K562 (cell line): ENCODE data around the gene SPHK2. TPM values are rescaled to one million over a fixed set of nuclear protein-coding genes. Genes with fewer than 3 reads are reported as not detected.
A peak's percentile ranks its signal among the peaks of the same experiment; 100 is the strongest.

ENCODE experiments used
- ELF1 ChIP-seq: fragments of 200-800 bp; sonication (Bioruptor generic); IDR thresholded peaks from 2 replicates; pipeline ENCODE4 v1.6.1; 2016; ENCODE audit warnings: missing genetic modification characterization, missing compliant biosample characterization
- FIP1L1 ChIP-seq: fragments of 200-400 bp; formaldehyde crosslinking; IDR thresholded peaks from 2 replicates; pipeline ENCODE4 v1.6.1; 2018; ENCODE audit warnings: mild to moderate bottlenecking, low read depth, low read length; ENCODE audit not compliant: poor library complexity, severe bottlenecking
- FOS ChIP-seq: IDR thresholded peaks from 3 replicates; pipeline ENCODE4 v1.6.1; 2011; ENCODE audit not compliant: insufficient read length; ENCODE audit errors: extremely low read depth
- HBP1 ChIP-seq: fragments of 450-650 bp; formaldehyde crosslinking; IDR thresholded peaks from 2 replicates; pipeline ENCODE4 v1.4.0; 2022; ENCODE audit warnings: missing genetic modification characterization
- ILF3 ChIP-seq: fragments of 450-650 bp; IDR thresholded peaks from 2 replicates; pipeline ENCODE4 v1.6.1; 2018; ENCODE audit warnings: antibody characterized with exemption, mild to moderate bottlenecking, moderate library complexity, borderline replicate concordance
- NFIC ChIP-seq: fragments of 450-650 bp; IDR thresholded peaks from 2 replicates; pipeline ENCODE4 v1.6.1; 2017; ENCODE audit warnings: mild to moderate bottlenecking, inconsistent platforms
- NKRF ChIP-seq: fragments of 450-650 bp; IDR thresholded peaks from 2 replicates; pipeline ENCODE4 v1.6.1; 2016; ENCODE audit warnings: borderline replicate concordance
- PKNOX1 ChIP-seq: fragments of 450-650 bp; IDR thresholded peaks from 2 replicates; pipeline ENCODE4 v1.6.1; 2016
- PTRF ChIP-seq: fragments of 450-650 bp; IDR thresholded peaks from 2 replicates; pipeline ENCODE4 v1.6.1; 2016; ENCODE audit warnings: mild to moderate bottlenecking, missing genetic modification characterization, missing compliant biosample characterization
- SAP30 ChIP-seq: fragments of 200-600 bp; sonication (generic); IDR thresholded peaks from 2 replicates; pipeline ENCODE4 v1.6.1; 2012; ENCODE audit warnings: borderline replicate concordance, low read depth, mild to moderate bottlenecking, moderate library complexity, low read length, control low read depth, inconsistent platforms; ENCODE audit not compliant: insufficient read depth, poor library complexity, severe bottlenecking
- TAL1 ChIP-seq: fragments of 450-650 bp; IDR thresholded peaks from 2 replicates; pipeline ENCODE4 v1.6.1; 2016; ENCODE audit warnings: mild to moderate bottlenecking
- TCFL5 ChIP-seq: fragments of 250-450 bp; sonication (Bioruptor Pico); conservative IDR thresholded peaks from 2 replicates; pipeline ENCODE4 v1.6.1; 2021; ENCODE audit warnings: mild to moderate bottlenecking, moderate library complexity, matching md5 sums
- YY1 ChIP-seq, 3 experiments: IDR thresholded peaks; 2 replicates each; pipeline ENCODE4 v1.6.1; 2011; ENCODE audit warnings: low read length in 2 of 3, mild to moderate bottlenecking in 2 of 3, moderate library complexity in 2 of 3, borderline replicate concordance in 1 of 3, control low read depth in 1 of 3, low read depth in 1 of 3; ENCODE audit not compliant: insufficient read depth in 3 of 3, insufficient replicate concordance in 2 of 3, control insufficient read depth in 1 of 3, insufficient read length in 1 of 3; ENCODE audit errors: extremely low read depth in 1 of 3
- polyA plus RNA-seq, 8 experiments: library from polyadenylated mRNA; depleted of rRNA in 4 of 8; stranded (reverse) in 5 of 8; unstranded in 3 of 8; fragments of >200 nt; fragmentation: Nextera tagmentation in 2 of 8; fragmentation: Illumina TruSeq in 1 of 8; extraction: Ambion mirVana in 2 of 8; extraction: Trizol in 1 of 8; gene quantifications; 2 replicates each; pipeline versions ENCODE4 v1.2.1 to v1.2.3, GENCODE V29; 2011 to 2014; ENCODE audit warnings: inconsistent platforms in 1 of 8, missing spikeins in 1 of 8
- total RNA-seq, 7 experiments: library from RNA; depleted of rRNA in 6 of 7; stranded (reverse); fragments of >200 nt in 6 of 7; fragmentation: Illumina TruSeq in 2 of 7; extraction: Trizol in 2 of 7; gene quantifications; 2 replicates each; pipeline versions ENCODE4 v1.2.1 to v1.2.3, GENCODE V29; 2011 to 2021; ENCODE audit warnings: low replicate concordance in 1 of 7
- TF ChIP-seq, protein P1 (sequence below): fragments of 450-650 bp; IDR thresholded peaks from 2 replicates; pipeline ENCODE4 v1.6.1; 2018; ENCODE audit not compliant: partially characterized antibody
- TF ChIP-seq, protein P2 (sequence below): sonication (generic); formaldehyde crosslinking; IDR thresholded peaks from 2 replicates; pipeline ENCODE4 v1.8.0; 2022; ENCODE audit warnings: missing genetic modification reagents, mild to moderate bottlenecking, moderate library complexity, borderline replicate concordance

Gene SPHK2
- total and polyA plus RNA-seq, 9 of the 15 experiments (the other 6 are each of a cell fraction or from before 2014, with no cell fraction given), result 0.10 to 15.2 (median 2.9) TPM

GRCh38 chr19:48614436-48615230 lies 4.7 kb upstream of the SPHK2 start, which contains the start of gene FAM83E (continued):
- TF ChIP-seq ELF1 (tag) (no peak), NKRF (no peak), ILF3 (0 out of 2 replicates have a peak, but pooled peaks have one; percentile 94), YY1 (IDR thresholded peaks at IDR 0.05; ENCODE audit: borderline replicate concordance in 1 of 3, control insufficient read depth in 1 of 3, extremely low read depth in 1 of 3, insufficient read depth in 3 of 3, insufficient read length in 1 of 3, insufficient replicate concordance in 2 of 3, low read depth in 1 of 3, low read length in 2 of 3) (peak in 2 of 3 experiments; percentile 9 to 75), NFIC (0 out of 2 replicates have a peak, but pooled peaks have one; percentile 21), PKNOX1 (no peak), PTRF (no peak), TAL1 (no peak), TCFL5 (no peak), FOS (no peak), SAP30 (no peak), FIP1L1 (peak; percentile 31), HBP1 (CRISPR knock-in tag) (0 out of 2 replicates have a peak, but pooled peaks have one; percentile 47)
- TF ChIP-seq, protein P1, sequence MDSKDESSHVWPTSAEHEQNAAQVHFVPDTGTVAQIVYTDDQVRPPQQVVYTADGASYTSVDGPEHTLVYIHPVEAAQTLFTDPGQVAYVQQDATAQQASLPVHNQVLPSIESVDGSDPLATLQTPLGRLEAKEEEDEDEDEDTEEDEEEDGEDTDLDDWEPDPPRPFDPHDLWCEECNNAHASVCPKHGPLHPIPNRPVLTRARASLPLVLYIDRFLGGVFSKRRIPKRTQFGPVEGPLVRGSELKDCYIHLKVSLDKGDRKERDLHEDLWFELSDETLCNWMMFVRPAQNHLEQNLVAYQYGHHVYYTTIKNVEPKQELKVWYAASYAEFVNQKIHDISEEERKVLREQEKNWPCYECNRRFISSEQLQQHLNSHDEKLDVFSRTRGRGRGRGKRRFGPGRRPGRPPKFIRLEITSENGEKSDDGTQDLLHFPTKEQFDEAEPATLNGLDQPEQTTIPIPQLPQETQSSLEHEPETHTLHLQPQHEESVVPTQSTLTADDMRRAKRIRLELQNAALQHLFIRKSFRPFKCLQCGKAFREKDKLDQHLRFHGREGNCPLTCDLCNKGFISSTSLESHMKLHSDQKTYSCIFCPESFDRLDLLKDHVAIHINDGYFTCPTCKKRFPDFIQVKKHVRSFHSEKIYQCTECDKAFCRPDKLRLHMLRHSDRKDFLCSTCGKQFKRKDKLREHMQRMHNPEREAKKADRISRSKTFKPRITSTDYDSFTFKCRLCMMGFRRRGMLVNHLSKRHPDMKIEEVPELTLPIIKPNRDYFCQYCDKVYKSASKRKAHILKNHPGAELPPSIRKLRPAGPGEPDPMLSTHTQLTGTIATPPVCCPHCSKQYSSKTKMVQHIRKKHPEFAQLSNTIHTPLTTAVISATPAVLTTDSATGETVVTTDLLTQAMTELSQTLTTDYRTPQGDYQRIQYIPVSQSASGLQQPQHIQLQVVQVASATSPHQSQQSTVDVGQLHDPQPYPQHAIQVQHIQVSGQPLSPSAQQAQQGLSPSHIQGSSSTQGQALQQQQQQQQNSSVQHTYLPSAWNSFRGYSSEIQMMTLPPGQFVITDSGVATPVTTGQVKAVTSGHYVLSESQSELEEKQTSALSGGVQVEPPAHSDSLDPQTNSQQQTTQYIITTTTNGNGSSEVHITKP, result no peak
- TF ChIP-seq, protein P2, sequence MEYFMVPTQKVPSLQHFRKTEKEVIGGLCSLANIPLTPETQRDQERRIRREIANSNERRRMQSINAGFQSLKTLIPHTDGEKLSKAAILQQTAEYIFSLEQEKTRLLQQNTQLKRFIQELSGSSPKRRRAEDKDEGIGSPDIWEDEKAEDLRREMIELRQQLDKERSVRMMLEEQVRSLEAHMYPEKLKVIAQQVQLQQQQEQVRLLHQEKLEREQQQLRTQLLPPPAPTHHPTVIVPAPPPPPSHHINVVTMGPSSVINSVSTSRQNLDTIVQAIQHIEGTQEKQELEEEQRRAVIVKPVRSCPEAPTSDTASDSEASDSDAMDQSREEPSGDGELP (CRISPR knock-in tag), result no peak; the same call in 1 of the 2 replicates
